SIG-M5 treated with dmso at 0.1 percent for 504 hours (cell line): Measurements from ENCODE around the gene SULT1E1.
A peak's percentile ranks its signal among the peaks of the same experiment; 100 is the strongest.
"Not testable (repeated sequence)": the region's sequence is repeated elsewhere in the genome, so short reads cannot be mapped to it uniquely, and the experiment has no call there.

ENCODE experiments used
- DNase-seq: peaks from one replicate; lab custom pipeline; 2025; ENCODE audit not compliant: unreplicated experiment; lab: John Stamatoyannopoulos, UW

The SULT1E1 gene

DNA sequence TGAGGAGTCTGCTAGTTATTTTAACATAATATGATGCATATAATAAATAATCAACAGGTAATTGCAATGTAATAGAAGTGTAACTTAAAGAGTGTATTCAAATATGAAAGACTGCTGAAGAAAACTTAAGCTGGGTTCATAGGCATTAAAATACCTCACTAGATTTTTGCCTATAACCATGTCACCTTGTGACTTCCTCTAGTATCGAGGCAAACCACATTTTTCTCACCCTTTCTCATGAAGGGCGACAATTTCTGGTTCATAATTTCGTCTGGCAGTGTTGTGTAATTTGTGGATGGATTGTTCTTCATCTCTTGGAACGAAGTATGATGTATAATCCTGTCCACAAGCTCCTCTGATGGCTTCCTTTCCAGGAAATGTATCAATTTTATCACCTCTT, 16.0 kb downstream of the SULT1E1 start:
- no peak for DNase-seq

GRCh38 chr4:69843301-69843700, 16.6 kb downstream of the SULT1E1 start:
- no peak for DNase-seq

GRCh38 chr4:69838977-69839376, 21.0 kb downstream of the SULT1E1 start:
- no peak for DNase-seq

DNA sequence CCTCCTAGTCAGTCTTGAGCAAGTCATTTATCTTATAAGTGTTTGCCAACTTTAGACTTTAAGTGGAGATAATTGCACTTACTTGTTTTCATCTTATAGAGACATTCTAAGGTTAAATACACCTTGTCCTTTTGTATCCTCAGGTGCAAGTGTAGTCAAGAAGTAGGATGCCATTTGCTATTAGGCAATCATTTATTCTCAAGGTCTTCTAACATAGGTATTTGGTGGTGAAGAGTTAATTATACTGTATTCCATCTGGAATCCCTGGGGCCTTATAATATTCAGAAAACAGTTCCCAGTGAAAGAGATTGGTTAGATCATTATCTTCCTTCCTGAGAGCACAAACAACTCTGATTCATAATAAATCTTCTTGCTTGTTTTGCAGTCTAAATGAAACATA, 23.7 kb downstream of the SULT1E1 start:
- DNase-seq, result no peak

DNA sequence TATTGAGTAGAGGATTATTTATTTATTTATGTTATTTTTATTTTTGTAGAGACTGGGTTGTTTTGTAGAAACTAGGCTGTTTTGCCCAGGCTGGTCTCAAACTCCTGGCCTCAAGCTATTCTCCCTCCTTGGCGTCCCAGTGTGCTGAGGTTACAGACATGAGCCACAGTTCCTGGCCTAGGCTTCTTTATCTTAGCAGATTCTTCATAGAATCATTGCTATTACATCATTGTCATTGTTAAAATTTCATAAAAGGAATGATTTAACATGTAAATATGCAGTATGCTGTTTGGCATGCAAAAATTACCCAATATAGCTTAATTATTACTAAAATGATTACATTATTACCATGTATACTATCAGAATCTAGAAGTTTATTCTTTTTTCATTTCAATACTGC, 24.2 kb downstream of the SULT1E1 start:
- no peak for DNase-seq

DNA sequence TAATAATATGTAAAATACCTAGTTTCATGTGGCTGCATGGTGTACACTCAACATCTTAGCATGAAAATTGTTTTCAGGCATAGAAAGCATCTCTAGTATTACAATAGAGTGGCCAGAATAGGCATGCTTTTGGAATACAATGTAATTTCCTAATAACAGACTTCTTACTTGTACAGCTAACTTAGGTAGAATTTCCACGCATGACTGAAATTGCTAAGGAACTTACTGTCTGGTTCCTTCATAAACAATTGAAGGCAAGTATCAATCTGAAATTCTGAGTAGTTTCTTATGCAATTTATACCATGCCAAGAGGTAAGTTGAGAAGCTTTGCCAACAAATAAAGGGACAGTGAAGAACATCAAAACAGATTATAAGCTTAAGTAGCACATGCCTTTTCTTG, 26.7 kb downstream of the SULT1E1 start:
- no peak for DNase-seq

- no peak for DNase-seq
These were observed 27.5 kb downstream of the SULT1E1 start for GRCh38 chr4:69832326-69833030.

DNA sequence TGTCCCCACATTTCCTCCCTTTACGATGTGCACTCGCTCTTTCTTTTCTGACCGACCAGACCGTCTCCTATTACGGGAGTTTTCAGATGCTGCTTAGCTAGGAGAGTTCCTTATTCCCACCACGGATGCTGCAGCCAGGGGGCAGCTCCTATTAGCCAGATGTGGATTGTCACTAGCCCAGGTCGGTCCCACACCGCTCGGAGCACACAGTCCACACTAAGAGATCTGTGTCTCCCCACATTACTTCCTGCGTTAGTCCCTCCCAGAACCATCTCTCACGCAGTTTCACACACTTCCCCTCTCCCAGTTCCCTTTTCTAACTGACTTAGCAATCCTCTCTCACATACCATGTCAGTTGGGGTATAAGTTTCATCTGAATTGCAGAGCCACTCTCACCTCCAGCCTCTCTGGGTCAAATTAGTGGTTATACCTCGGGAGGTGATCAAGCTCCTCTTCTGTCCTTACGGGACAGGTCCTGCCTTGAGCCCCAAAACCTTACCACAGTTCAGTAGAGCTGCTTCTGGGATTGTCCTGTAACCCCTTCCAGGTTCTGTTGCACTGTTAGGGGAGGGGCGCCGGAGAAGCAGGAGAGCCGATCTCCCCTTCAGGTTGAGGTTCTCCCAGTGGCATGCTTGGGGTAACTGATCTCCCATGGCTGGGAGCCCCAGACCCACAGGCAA, 28.2 kb downstream of the SULT1E1 start:
- peak; percentile 75 for DNase-seq

DNA sequence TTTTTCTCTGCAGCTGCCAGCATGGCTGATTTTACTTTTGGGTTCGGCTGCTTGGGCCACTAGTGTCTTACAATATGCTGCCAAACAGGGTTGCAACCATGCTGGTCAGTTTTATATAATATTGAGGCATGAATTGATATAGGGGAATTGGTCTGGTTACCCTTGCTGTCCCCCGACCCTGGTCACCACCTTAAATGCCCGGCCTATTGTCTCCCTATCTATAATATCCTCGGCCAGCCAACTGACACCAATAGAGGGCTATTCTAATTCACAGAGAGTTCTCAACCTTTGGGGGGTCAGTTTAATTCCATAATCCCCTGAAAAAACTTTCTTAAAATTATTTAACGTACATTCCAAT, 28.7 kb downstream of the SULT1E1 start:
- DNase-seq, result no peak

GRCh38 chr4:69830560-69831269, 29.2 kb downstream of the SULT1E1 start:
- no peak for DNase-seq

DNA sequence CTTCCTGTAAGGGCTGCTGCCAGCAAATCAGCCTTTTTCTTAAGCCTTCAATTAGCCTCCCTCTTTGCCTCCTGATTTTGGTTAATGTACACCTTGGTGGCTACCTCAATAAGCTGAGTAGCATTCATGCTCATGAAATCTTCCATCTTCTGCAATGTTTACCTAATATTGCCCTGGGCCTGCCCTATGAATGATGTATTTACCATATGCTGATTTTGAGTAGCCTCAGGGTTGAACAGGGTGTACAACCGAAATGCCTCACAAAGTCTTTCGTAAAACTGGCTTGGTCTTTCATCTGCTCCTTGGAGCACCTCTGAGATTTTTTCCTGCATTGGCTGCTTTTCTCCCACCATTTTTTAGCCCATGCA, 29.8 kb downstream of the SULT1E1 start:
- DNase-seq, result no peak

- DNase-seq, result no peak
These were observed 30.3 kb downstream of the SULT1E1 start for GRCh38 chr4:69829678-69830077.

DNA sequence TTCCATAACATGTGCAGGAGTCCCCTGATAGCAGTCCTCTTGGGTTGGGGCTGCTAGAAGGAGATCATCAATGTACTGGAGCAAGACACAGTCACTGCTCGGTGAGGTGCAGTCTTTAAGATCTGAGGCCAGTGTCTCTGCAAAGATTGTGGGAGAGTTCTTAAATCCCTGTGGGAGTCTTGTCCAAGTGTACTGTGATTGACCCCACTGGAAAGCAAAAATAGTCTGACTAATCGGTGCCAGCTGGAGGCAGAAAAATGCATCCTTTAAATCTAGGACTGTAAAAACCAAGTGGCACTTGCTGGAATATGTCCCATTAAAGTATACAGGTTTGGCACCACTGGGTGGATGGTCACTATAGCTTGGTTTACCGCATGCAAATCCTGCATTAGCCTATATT, 31.1 kb downstream of the SULT1E1 start:
- no peak for DNase-seq

GRCh38 chr4:69825056-69825455, 34.9 kb downstream of the SULT1E1 start:
- DNase-seq, result not testable (repeated sequence)

- peak; percentile 46 for DNase-seq
These were observed 36.3 kb downstream of the SULT1E1 start for GRCh38 chr4:69823481-69824186.

DNA sequence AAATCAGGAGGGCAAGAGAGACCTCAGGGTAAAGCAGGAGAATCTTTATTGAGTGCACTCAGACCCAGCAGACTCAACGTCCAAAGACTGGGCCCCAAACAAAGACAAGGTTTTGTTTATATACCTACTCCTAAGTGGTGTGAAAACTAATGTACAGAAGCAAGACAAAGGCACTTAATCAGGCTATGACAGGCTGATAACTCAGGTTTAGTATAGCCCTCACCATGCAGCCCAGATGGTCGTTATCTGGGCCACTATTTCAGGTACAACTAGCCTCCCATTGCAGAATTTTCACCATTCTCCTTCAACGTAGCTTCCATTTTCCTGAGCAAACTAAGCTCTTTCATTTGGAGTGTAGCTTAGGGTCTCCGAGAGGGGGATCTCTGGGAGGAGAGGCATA, 36.9 kb downstream of the SULT1E1 start:
- DNase-seq, result no peak

GRCh38 chr4:69822198-69822597, 37.7 kb downstream of the SULT1E1 start:
- no peak for DNase-seq

DNA sequence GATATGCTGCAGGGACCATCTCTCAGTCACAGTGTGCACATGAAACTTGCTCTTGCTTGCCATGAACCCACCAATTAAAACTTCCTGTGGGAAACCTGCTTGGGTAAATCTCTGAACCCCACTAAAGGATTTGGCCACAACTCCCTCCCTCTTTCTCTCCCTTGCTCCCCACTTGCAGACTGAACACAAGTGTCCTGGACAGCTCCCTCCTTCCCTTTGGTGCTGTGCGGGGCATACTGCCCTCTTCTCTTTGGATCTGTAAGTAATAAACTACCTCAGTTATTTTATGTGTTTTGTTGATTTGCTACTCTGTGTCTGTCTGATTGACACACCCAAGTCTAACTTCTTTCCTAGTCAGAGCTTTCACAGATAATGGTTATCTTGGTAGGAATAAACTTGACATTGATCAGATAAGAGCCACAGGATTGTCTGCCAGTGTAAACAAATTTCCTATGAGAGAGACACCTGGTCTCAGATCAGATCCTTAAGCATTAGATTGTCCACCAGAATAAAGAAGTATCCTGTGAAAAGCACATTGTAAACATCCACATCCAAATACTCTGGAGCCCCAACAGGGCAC, 41.8 kb downstream of the SULT1E1 start:
- DNase-seq, result no peak

DNA sequence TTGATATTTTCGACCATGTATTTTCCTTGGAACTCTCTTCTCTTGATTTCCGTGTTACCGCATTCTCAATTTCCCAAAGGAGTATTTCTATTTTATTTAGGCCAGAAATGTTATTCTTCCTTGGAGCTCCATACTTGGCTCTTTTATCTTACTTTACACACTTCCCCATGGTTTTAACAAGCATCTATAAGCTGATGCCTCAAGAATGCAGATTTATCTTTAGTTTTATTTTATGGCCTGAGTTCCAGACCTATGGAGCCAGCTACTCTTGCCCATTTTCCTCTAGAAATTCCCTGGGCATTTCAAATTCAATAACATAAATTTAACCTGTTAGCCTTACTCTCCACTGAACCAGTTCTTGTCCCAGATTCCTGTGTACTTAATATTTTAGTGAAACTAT, 43.7 kb downstream of the SULT1E1 start:
- no peak for DNase-seq

DNA sequence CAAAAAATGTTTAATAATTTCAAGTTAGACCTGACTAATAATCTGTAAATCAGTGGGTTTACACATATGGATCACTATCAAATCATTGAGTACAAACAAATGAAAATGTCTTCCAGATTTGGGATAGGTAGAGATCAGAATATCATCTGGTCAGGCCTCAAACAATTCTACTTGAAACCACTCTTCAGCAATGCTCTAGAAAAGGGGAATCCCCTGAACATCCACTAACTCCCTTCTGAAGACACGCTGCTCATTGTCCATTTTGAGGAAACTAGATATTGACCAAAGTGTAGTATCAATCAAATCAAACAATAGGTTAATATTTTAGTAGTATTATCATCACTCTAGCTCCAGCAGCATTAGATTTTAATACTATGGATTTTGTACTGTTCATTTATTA, 46.3 kb downstream of the SULT1E1 start:
- no peak for DNase-seq

DNA sequence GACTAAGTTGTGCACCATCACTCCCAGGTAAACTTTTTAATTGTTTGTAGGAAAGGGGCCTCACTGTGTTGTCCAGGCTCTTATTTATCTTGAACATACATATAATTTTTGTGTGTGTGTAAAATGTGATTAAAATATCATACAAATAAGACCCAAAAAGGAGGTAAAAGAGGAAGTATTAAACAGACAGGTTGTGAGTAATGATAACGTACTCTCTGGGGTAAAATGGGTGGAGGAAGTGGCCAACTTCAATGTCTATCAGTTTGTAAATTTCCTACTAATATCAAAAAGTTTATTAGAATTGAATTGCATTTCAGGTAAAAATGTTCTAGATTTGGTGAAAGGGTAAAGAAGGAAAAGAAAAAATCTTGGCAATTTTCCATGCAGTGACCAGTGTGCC, 48.8 kb downstream of the SULT1E1 start:
- DNase-seq, result no peak
